Measurements from ENCODE around the gene SMCP. TPM values are rescaled to one million over a fixed set of nuclear protein-coding genes. Genes with fewer than 3 reads are reported as not detected.

SMCP gene
- total RNA-seq, 1 experiment from 2014 or later = not detected

GRCh38 chr1:152901631-152902030 lies 23.5 kb downstream of the SMCP start:
- no peak overlapping the region for H3K4me2 ChIP-seq (ENCODE audit: low read length)
- no peaks in the 10 kb centered on the region for H3K9me3 ChIP-seq (ENCODE audit: control insufficient read depth in 1 of 2, insufficient read depth in 1 of 2, low read depth in 1 of 2, low read length in 2 of 2)
- H3K79me2 ChIP-seq (ENCODE audit: insufficient read depth, low read length) = no peaks in the 10 kb centered on the region
- CTCF ChIA-PET = no interaction called here
- RAD21 ChIA-PET (ENCODE audit: low non-redundant PET in 1 of 2, low total read pairs in 2 of 2, uncharacterized antibody in 2 of 2, unreplicated experiment in 2 of 2) = no interaction called here
- no peak overlapping the region for H2AFZ ChIP-seq (ENCODE audit: low read depth, low read length, poor library complexity, severe bottlenecking)
- ATAC-seq = no peak
- no peak for TF ChIP-seq CTCF (IDR thresholded peaks at IDR 0.05 in 2 of 3, conservative IDR thresholded peaks at IDR 0.05 in 1 of 3; ENCODE audit: borderline replicate concordance in 1 of 3, insufficient read depth in 1 of 3, low read depth in 2 of 3, low read length in 2 of 3)
- TF ChIP-seq EZH2phosphoT487 (IDR thresholded peaks at IDR 0.05; ENCODE audit: borderline replicate concordance) = no peak
- no peak for TF ChIP-seq JUND (IDR thresholded peaks at IDR 0.05)
- TF ChIP-seq ELF1 (IDR thresholded peaks at IDR 0.05; ENCODE audit: borderline replicate concordance, low read depth) = no peak
- TF ChIP-seq EGR1 (IDR thresholded peaks at IDR 0.05; ENCODE audit: low read depth) = no peak
- TF ChIP-seq YY1 (IDR thresholded peaks at IDR 0.05; ENCODE audit: extremely low read depth, insufficient replicate concordance, low read depth, low read length) = no peak
- no peak for TF ChIP-seq POLR2AphosphoS5 (IDR thresholded peaks at IDR 0.05; ENCODE audit: low read depth, low read length)
- no peak for TF ChIP-seq SP1 (IDR thresholded peaks at IDR 0.05; ENCODE audit: low read depth)
- no peak for TF ChIP-seq FOSL1 (IDR thresholded peaks at IDR 0.05; ENCODE audit: low read depth)
- H3K27me3 ChIP-seq (ENCODE audit: insufficient read depth, low read length) = peaks cover 68% of the 10 kb centered on the region
- no peak overlapping the region for H3K9ac ChIP-seq (ENCODE audit: low read length)
- H3K9me2 ChIP-seq (ENCODE audit: insufficient read depth) = no peaks in the 10 kb centered on the region
- H3K4me3 ChIP-seq (replicated peaks in 1 of 2; ENCODE audit: low read depth in 1 of 2, low read length in 2 of 2) = no peak overlapping the region
- no peaks in the 10 kb centered on the region for H3K36me3 ChIP-seq (ENCODE audit: control insufficient read depth in 1 of 2, insufficient read depth in 2 of 2, low read length in 2 of 2)
- no TSS peak for BruUV-seq (replicated peaks)
- H3K27ac ChIP-seq (ENCODE audit: low read depth, low read length) = no peak overlapping the region
- intact Hi-C loops (cut with micrococcal nuclease) = no loop called here
- no peak for DNase-seq (ENCODE audit: low read depth, low spot score)
- H4K20me1 ChIP-seq (ENCODE audit: insufficient read depth) = no peaks in the 10 kb centered on the region
- POLR2A ChIA-PET = no interaction called here
- peaks cover 0 to 16% of the 10 kb centered on the region in 2 experiments; a peak in 1 of 4 replicates for H3K4me1 ChIP-seq (ENCODE audit: control insufficient read depth in 1 of 2, insufficient read depth in 2 of 2, low read length in 2 of 2)

GRCh38 chr1:152902636-152903035 lies 24.5 kb downstream of the SMCP start:
- RAD21 ChIA-PET (ENCODE audit: low non-redundant PET in 1 of 2, low total read pairs in 2 of 2, uncharacterized antibody in 2 of 2, unreplicated experiment in 2 of 2) = no interaction called here
- no TSS peak for BruUV-seq (replicated peaks)
- POLR2A ChIA-PET = no interaction called here
- TF ChIP-seq, protein P1, sequence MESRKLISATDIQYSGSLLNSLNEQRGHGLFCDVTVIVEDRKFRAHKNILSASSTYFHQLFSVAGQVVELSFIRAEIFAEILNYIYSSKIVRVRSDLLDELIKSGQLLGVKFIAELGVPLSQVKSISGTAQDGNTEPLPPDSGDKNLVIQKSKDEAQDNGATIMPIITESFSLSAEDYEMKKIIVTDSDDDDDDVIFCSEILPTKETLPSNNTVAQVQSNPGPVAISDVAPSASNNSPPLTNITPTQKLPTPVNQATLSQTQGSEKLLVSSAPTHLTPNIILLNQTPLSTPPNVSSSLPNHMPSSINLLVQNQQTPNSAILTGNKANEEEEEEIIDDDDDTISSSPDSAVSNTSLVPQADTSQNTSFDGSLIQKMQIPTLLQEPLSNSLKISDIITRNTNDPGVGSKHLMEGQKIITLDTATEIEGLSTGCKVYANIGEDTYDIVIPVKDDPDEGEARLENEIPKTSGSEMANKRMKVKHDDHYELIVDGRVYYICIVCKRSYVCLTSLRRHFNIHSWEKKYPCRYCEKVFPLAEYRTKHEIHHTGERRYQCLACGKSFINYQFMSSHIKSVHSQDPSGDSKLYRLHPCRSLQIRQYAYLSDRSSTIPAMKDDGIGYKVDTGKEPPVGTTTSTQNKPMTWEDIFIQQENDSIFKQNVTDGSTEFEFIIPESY (IDR thresholded peaks at IDR 0.05; ENCODE audit: extremely low read depth, insufficient replicate concordance, low read length) = no peak
- no peak for TF ChIP-seq ZNF274 (IDR thresholded peaks at IDR 0.05; ENCODE audit: low read depth, low read length)
- TF ChIP-seq EZH2 (IDR thresholded peaks at IDR 0.05) = no peak
- TF ChIP-seq REST (IDR thresholded peaks at IDR 0.05; ENCODE audit: low read depth) = no peak
- TF ChIP-seq, protein P2, sequence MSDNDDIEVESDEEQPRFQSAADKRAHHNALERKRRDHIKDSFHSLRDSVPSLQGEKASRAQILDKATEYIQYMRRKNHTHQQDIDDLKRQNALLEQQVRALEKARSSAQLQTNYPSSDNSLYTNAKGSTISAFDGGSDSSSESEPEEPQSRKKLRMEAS (IDR thresholded peaks at IDR 0.05) = no peak

More at GRCh38 chr1:152902636-152903035, 24.5 kb downstream of the SMCP start:
- H3K27me3 ChIP-seq (ENCODE audit: insufficient read depth, low read length) = peaks cover 64% of the 10 kb centered on the region
- CTCF ChIA-PET = no interaction called here
- DNase-seq (ENCODE audit: low read depth, low spot score) (no peak), ATAC-seq (no peak)
- no peak overlapping the region for H3K9ac ChIP-seq (ENCODE audit: low read length)
- H3K27ac ChIP-seq (ENCODE audit: low read depth, low read length) = no peak overlapping the region
- H3K79me2 ChIP-seq (ENCODE audit: insufficient read depth, low read length) = no peaks in the 10 kb centered on the region
- H3K36me3 ChIP-seq (ENCODE audit: control insufficient read depth in 1 of 2, insufficient read depth in 2 of 2, low read length in 2 of 2) = no peaks in the 10 kb centered on the region
- no peaks in the 10 kb centered on the region for H3K9me3 ChIP-seq (ENCODE audit: control insufficient read depth in 1 of 2, insufficient read depth in 1 of 2, low read depth in 1 of 2, low read length in 2 of 2)
- intact Hi-C loops (cut with micrococcal nuclease) = no loop called here
- no peak overlapping the region for H3K4me3 ChIP-seq (replicated peaks in 1 of 2; ENCODE audit: low read depth in 1 of 2, low read length in 2 of 2)
- H2AFZ ChIP-seq (ENCODE audit: low read depth, low read length, poor library complexity, severe bottlenecking) = no peak overlapping the region
- no peaks in the 10 kb centered on the region for H3K9me2 ChIP-seq (ENCODE audit: insufficient read depth)
- H4K20me1 ChIP-seq (ENCODE audit: insufficient read depth) = no peaks in the 10 kb centered on the region
- H3K4me2 ChIP-seq (ENCODE audit: low read length) = no peak overlapping the region
- H3K4me1 ChIP-seq (ENCODE audit: control insufficient read depth in 1 of 2, insufficient read depth in 2 of 2, low read length in 2 of 2) = peaks cover 0 to 20% of the 10 kb centered on the region in 2 experiments; a peak in 1 of 4 replicates

All from HCT116 (cell line).